Kidney epithelial cell (primary cell): Measurements from ENCODE around the gene VAMP3. TPM values are rescaled to one million over a fixed set of nuclear protein-coding genes. Genes with fewer than 3 reads are reported as not detected.

ENCODE experiments used
- DNase-seq: peaks from one replicate; pipeline ENCODE4 v3.0.0-alpha.2; 2010; ENCODE audit warnings: low read depth
- H3K27me3 ChIP-seq: 2 replicates; pipeline ENCODE4 v1.6.0; 2011; ENCODE audit warnings: low read length; ENCODE audit not compliant: control insufficient read depth, insufficient read depth
- H3K36me3 ChIP-seq: 2 replicates; pipeline ENCODE4 v1.5.1; 2011; ENCODE audit warnings: low read length; ENCODE audit not compliant: control insufficient read depth, insufficient read depth
- H3K4me3 ChIP-seq: 2 replicates; pipeline ENCODE4 v1.5.1; 2011; ENCODE audit warnings: low read depth, mild to moderate bottlenecking, control low read depth, low read length
- total RNA-seq: library from RNA; depleted of rRNA; stranded (reverse); fragments of >200 nt; gene quantifications from 2 replicates; pipeline ENCODE4 v1.2.3, GENCODE V29; 2015
- TF ChIP-seq, protein P1 (sequence below): IDR thresholded peaks from 2 replicates; pipeline ENCODE4 v1.5.1; 2011; ENCODE audit warnings: mild to moderate bottlenecking, moderate library complexity, low read length, control low read depth, inconsistent platforms; ENCODE audit not compliant: insufficient read depth, poor library complexity, severe bottlenecking

The VAMP3 gene
- total RNA-seq, 1 donor from 2014 or later = 133 TPM

DNA sequence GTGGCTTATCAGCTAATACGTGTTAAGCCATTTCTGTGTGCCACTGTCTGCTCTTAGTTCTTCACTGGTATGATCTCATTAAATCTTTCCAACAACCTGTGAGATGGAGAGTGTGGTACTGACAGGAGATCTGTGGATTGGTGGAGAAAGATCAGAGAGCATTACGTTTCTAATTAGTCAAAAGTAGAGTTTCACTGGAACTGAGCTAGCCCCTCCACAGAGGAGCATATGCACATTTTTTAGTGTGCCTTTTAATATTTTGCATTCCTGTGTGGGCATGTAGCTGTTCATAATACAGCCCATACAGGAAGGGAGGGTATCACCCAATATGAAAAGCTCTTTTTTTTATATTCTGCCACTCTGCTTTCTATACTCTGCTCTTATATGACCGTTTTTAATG lies 50.2 kb downstream of the VAMP3 start:
- DNase-seq = no peak
- no peak overlapping the region for H3K4me3 ChIP-seq
- H3K36me3 ChIP-seq = no peaks in the 10 kb centered on the region
- no peaks in the 10 kb centered on the region for H3K27me3 ChIP-seq
- TF ChIP-seq, protein P1, sequence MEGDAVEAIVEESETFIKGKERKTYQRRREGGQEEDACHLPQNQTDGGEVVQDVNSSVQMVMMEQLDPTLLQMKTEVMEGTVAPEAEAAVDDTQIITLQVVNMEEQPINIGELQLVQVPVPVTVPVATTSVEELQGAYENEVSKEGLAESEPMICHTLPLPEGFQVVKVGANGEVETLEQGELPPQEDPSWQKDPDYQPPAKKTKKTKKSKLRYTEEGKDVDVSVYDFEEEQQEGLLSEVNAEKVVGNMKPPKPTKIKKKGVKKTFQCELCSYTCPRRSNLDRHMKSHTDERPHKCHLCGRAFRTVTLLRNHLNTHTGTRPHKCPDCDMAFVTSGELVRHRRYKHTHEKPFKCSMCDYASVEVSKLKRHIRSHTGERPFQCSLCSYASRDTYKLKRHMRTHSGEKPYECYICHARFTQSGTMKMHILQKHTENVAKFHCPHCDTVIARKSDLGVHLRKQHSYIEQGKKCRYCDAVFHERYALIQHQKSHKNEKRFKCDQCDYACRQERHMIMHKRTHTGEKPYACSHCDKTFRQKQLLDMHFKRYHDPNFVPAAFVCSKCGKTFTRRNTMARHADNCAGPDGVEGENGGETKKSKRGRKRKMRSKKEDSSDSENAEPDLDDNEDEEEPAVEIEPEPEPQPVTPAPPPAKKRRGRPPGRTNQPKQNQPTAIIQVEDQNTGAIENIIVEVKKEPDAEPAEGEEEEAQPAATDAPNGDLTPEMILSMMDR = no peak

DNA sequence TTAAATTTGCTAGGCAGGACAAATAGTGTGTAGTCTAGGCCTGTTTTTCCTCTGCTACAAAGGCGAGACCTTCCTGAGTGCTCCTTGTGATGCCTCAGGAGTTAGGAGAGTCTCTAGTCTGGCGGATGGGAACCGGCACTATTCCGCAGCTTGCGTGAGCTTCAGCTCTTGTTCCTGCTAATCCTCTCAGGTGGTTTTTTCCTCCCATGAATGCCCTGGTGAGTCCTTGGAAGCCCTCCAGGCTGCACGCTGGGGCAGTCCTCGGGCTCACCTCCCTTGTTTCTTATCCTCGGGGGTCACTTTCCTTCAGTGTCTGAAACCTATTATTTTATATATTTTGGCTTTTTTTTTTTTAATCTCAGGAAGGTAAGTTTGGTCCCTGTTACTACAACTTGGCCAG lies 53.6 kb downstream of the VAMP3 start:
- Histone ChIP-seq H3K27me3 (no peaks in the 10 kb centered on the region), H3K36me3 (no peaks in the 10 kb centered on the region), H3K4me3 (no peak overlapping the region)
- TF ChIP-seq, protein P1 = no peak
- no peak for DNase-seq

DNA sequence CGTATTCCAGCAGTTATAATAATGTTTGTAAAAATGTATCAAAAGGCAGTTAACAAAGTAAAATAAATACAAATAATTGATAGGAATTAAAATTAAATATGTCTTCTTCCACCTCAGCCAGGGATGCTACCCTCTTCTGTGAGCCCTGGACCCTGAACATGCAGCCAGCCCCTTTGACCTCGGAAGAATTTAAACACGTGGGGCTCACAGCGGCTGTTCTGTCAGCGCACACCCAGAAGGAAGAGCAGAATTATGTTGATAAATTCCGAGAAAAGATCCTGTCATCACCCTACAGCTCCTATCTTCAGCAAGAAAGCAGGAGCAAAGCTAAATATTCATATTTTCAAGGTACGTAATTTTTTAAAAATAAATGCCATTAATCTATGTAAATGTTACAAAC lies 55.3 kb downstream of the VAMP3 start:
- H3K4me3 ChIP-seq = no peak overlapping the region

DNA sequence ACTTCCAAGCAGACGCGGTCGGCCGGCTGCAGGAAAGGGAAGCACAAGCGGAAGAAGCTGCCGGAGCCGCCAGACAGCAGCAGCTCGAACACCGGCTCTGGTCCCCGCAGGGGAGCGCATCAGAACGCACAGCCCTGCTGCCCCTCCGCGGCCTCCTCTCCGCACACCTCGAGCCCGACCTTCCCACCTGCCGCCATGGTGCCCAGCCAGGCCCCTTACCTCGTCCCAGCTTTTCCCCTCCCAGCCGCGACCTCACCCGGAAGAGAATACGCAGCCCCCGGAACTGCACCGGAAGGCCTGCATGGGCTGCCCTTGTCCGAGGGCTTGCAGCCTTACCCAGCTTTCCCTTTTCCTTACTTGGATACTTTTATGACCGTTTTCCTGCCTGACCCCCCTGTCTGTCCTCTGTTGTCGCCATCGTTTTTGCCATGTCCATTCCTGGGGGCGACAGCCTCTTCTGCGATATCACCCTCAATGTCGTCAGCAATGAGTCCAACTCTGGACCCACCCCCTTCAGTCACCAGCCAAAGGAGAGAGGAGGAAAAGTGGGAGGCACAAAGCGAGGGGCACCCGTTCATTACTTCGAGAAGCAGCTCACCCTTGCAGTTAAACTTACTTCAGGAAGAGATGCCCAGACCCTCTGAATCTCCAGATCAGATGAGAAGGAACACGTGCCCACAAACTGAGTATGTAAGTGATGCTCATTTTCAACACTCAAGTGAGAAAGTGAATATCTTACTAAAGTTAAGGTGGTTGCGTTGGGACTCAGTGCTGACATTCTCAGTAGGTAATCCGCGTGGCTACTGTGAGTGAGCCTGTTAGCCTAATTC lies 56.2 kb downstream of the VAMP3 start:
- TF ChIP-seq, protein P1 = no peak
- Histone ChIP-seq H3K36me3 (no peaks in the 10 kb centered on the region), H3K27me3 (no peaks in the 10 kb centered on the region), H3K4me3 (no peak overlapping the region)
- no peak for DNase-seq

More for the DNA sequence above, 55.3 kb downstream of the VAMP3 start:
- no peaks in the 10 kb centered on the region for H3K36me3 ChIP-seq
- TF ChIP-seq, protein P1 = no peak
- no peak for DNase-seq
- no peaks in the 10 kb centered on the region for H3K27me3 ChIP-seq

Other genes with a start within 250 kb of the VAMP3 start
- gene PER3, start 13.0 kb downstream of the VAMP3 start, total RNA-seq = 2.9 and 3.8 TPM in 2 replicates
- not detected in 2 replicates for gene UTS2, start 81.8 kb downstream of the VAMP3 start, total RNA-seq
- gene TNFRSF9, start 169.5 kb downstream of the VAMP3 start, total RNA-seq = 4.6 and 5.6 TPM in 2 replicates
- gene PARK7, start 190.4 kb downstream of the VAMP3 start, total RNA-seq = 183 and 228 TPM in 2 replicates